Mesodermal cell (in vitro differentiated cells): Measurements from ENCODE around the gene DAP.

Experiments used
- H3K27ac ChIP-seq: 2 replicates; pipeline ENCODE4 v1.7.0; 2013; ENCODE audit warnings: mild to moderate bottlenecking, low read depth, low read length, moderate library complexity; ENCODE audit not compliant: severe bottlenecking
- H3K36me3 ChIP-seq: 2 replicates; pipeline ENCODE4 v1.7.1; 2013; ENCODE audit warnings: mild to moderate bottlenecking, low read length, moderate library complexity; ENCODE audit not compliant: control insufficient read depth, insufficient read depth
- H3K4me1 ChIP-seq: one replicate; pipeline ENCODE4 v1.7.1; 2013; ENCODE audit warnings: mild to moderate bottlenecking, low read length; ENCODE audit not compliant: insufficient read depth, control insufficient read depth, poor library complexity, severe bottlenecking
- H3K4me3 ChIP-seq: 2 replicates; pipeline ENCODE4 v1.7.0; 2013; ENCODE audit warnings: low read length, control low read depth, mild to moderate bottlenecking; ENCODE audit not compliant: insufficient read depth, poor library complexity, severe bottlenecking; ENCODE audit errors: extremely low read depth
- H3K9me3 ChIP-seq: 2 replicates; pipeline ENCODE4 v1.7.1; 2013; ENCODE audit warnings: mild to moderate bottlenecking, low read length, moderate library complexity; ENCODE audit not compliant: control insufficient read depth
- WGBS, 2 experiments: methylation state at CpG; one replicate each; pipeline ENCODE4 v1.1.5; 2013; ENCODE audit warnings: missing lambda C conversion rate in 2 of 2; ENCODE audit not compliant: insufficient coverage in 2 of 2; 5-methylcytosine and 5-hydroxymethylcytosine counted together

Gene DAP

DNA sequence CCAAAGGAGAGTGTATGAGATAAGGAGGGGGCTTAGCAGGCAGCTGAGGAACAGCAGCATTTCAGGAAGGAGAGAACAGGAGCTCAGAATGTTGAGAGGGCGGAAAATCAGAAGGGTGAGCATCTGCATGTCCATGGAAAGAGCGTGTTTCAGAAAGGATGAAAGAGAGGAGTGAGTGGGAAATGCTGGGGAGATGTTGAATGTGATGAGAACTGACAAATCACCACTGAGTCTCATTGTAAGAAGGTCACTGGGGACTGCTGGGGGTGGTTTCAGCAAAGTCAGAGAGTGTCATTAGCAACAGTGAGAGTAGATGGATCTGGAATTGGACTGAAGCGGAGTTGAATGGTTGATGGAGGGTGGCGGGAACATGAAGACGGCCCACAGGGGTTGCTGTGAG lies 131.4 kb downstream of the DAP start:
- Histone ChIP-seq H3K4me3 (no peak overlapping the region), H3K4me1 (peaks cover 20% of the 10 kb centered on the region), H3K9me3 (no peaks in the 10 kb centered on the region), H3K27ac (no peak overlapping the region), H3K36me3 (no peaks in the 10 kb centered on the region)
- 94 to 98% methylated on average over 5 of the region's 5 CpGs for WGBS, 2 experiments
